Prostate gland (tissue), 2 donors: ENCODE measurements around the gene GPR3. TPM values are rescaled to one million over a fixed set of nuclear protein-coding genes. Genes with fewer than 3 reads are reported as not detected.

ENCODE experiments used
- DNase-seq: peaks from one replicate; pipeline ENCODE4 v3.0.0-alpha.2; 2019; ENCODE audit warnings: low spot score
- H3K27ac ChIP-seq, 2 donors: fragments of 200-600 bp; sonication (generic); 2 replicates each; pipeline ENCODE4 v1.5.1; 2017 to 2019
- H3K27me3 ChIP-seq: fragments of 200-600 bp; sonication (generic); replicated peaks from 2 replicates; pipeline ENCODE4 v1.5.1; 2019; ENCODE audit not compliant: insufficient read depth
- H3K36me3 ChIP-seq, 2 donors: fragments of 200-600 bp; sonication (generic); 1 replicate in 1 of 2; 2 replicates in 1 of 2; pipeline versions ENCODE4 v1.5.1 to v1.8.1; 2017 to 2019
- H3K4me1 ChIP-seq: fragments of 200-600 bp; sonication (generic); replicated peaks from 2 replicates; pipeline ENCODE4 v1.5.1; 2019
- H3K4me3 ChIP-seq, 2 donors: fragments of 200-600 bp; sonication (generic); 2 replicates each; pipeline ENCODE4 v1.5.1; 2017 to 2019
- H3K9me3 ChIP-seq: fragments of 200-600 bp; sonication (generic); 2 replicates; pipeline ENCODE4 v1.5.1; 2017
- CTCF ChIP-seq, 4 experiments: fragments of 200-600 bp in 2 of 4; fragments of 450-650 bp in 2 of 4; sonication (generic) in 2 of 4; IDR thresholded peaks; 1 replicate in 3 of 4; 2 replicates in 1 of 4; pipeline ENCODE4 v1.5.1; 2016 to 2019; ENCODE audit warnings: antibody characterized with exemption in 4 of 4, mild to moderate bottlenecking in 2 of 4, moderate library complexity in 2 of 4
- POLR2A ChIP-seq: fragments of 450-650 bp; IDR thresholded peaks from one replicate; pipeline ENCODE4 v1.6.1; 2016; ENCODE audit warnings: antibody characterized with exemption, mild to moderate bottlenecking
- POLR2AphosphoS5 ChIP-seq: sonication (generic); formaldehyde crosslinking; IDR thresholded peaks from one replicate; pipeline ENCODE4 v1.6.1; 2017; ENCODE audit warnings: antibody characterized with exemption
- WGBS: methylation state at CpG from one replicate; pipeline ENCODE4 v1.1.5; 2018; 5-methylcytosine and 5-hydroxymethylcytosine counted together
- intact Hi-C: fragments of 100-400 bp; cut with DNase I; formaldehyde crosslinking; loops from one replicate; pipeline ENCODE4 v1.14.2; 2022
- total RNA-seq, 2 donors: library from RNA; depleted of rRNA; stranded (reverse); fragments of >200 nt; gene quantifications; one replicate each; pipeline ENCODE4 v1.1.0, GENCODE V29; 2016

GPR3 gene
- total RNA-seq, 2 donors from 2014 or later: 0.14 to 0.57 TPM

GRCh38 chr1:27361044-27361402 is 31.4 kb upstream of the GPR3 start:
- Histone ChIP-seq H3K9me3 (no peaks in the 10 kb centered on the region), H3K4me1 (peaks cover 8% of the 10 kb centered on the region), H3K36me3 (peaks cover 0 to 23% of the 10 kb centered on the region in 2 donors), H3K27me3 (no peaks in the 10 kb centered on the region), H3K27ac (no peak overlapping the region), H3K4me3 (no peak overlapping the region)
- no peak for TF ChIP-seq CTCF (IDR thresholded peaks at IDR 0.05)
- TF ChIP-seq POLR2A: no peak
- TF ChIP-seq POLR2AphosphoS5: no peak
- WGBS: 84% methylated on average over 17 of the region's 21 CpGs
- intact Hi-C loops: no loop called here
- DNase-seq: no peak

- Histone ChIP-seq H3K9me3 (no peaks in the 10 kb centered on the region), H3K4me1 (peaks cover 8% of the 10 kb centered on the region), H3K27me3 (no peaks in the 10 kb centered on the region), H3K36me3 (peaks cover 0 to 23% of the 10 kb centered on the region in 2 donors), H3K4me3 (no peak overlapping the region), H3K27ac (no peak overlapping the region)
- DNase-seq: no peak
- intact Hi-C loops: no loop called here
- TF ChIP-seq POLR2AphosphoS5 (no peak), POLR2A (no peak), CTCF (IDR thresholded peaks at IDR 0.05) (no peak)
- 90% methylated on average over 4 of the region's 8 CpGs for WGBS
Measured at GRCh38 chr1:27361553-27361952, 30.9 kb upstream of the GPR3 start.

- Histone ChIP-seq H3K9me3 (no peaks in the 10 kb centered on the region), H3K27ac (peak overlapping the region in 1 of 2 donors; percentile 99), H3K4me3 (no peak overlapping the region), H3K27me3 (no peaks in the 10 kb centered on the region), H3K4me1 (peaks cover 15% of the 10 kb centered on the region), H3K36me3 (peaks cover 0 to 15% of the 10 kb centered on the region in 2 donors)
- 83% methylated on average over 23 of the region's 26 CpGs for WGBS
- intact Hi-C loops: no loop called here
- no peak for DNase-seq
- TF ChIP-seq POLR2A (no peak), CTCF (IDR thresholded peaks at IDR 0.05) (no peak), POLR2AphosphoS5 (no peak)
Measured at GRCh38 chr1:27363766-27364695, 28.4 kb upstream of the GPR3 start.

GRCh38 chr1:27364696-27365371 is 27.6 kb upstream of the GPR3 start:
- TF ChIP-seq CTCF (IDR thresholded peaks at IDR 0.05): no peak
- TF ChIP-seq POLR2AphosphoS5: no peak
- no peak for TF ChIP-seq POLR2A
- Histone ChIP-seq H3K27me3 (no peaks in the 10 kb centered on the region), H3K4me1 (peaks cover 15% of the 10 kb centered on the region), H3K9me3 (no peaks in the 10 kb centered on the region), H3K27ac (peak overlapping the region; percentile 99), H3K4me3 (peak overlapping the region in 1 of 2 donors; percentile 66), H3K36me3 (peaks cover 0 to 13% of the 10 kb centered on the region in 2 donors)
- 69% methylated on average over 11 of the region's 11 CpGs for WGBS
- intact Hi-C loops: no loop called here
- DNase-seq: no peak
